Activated naive CD8-positive, alpha-beta T cell treated with anti-CD3 and anti-CD28 coated beads, Interleukin-2, amount 10 ng/mL, durations not matched to agents 7 days and 5 days (primary cell): ENCODE measurements around the gene FNBP1. TPM values are rescaled to one million over a fixed set of nuclear protein-coding genes. Genes with fewer than 3 reads are reported as not detected.
"Not testable (repeated sequence)": the region's sequence is repeated elsewhere in the genome, so short reads cannot be mapped to it uniquely, and the experiment has no call there.

ENCODE experiments used
- ATAC-seq: fragments of 150-1000 bp; cut with Tn5 transposase; one replicate; pipeline ENCODE4 v1.10.0; 2021; ENCODE audit warnings: low read depth, moderate library complexity
- POLR2A ChIA-PET: fragments of 350-600 bp; sonication (Branson Sonifier 250); formaldehyde crosslinking; loops from one replicate; lab custom pipeline; 2021; ENCODE audit warnings: antibody characterized with exemption; lab: Charles Lee
- DNase-seq: peaks from one replicate; pipeline ENCODE4 v3.0.0; 2021
- H3K27ac Mint-ChIP-seq: one replicate; pipeline ENCODE4 v1.8.0; 2022; ENCODE audit warnings: mild to moderate bottlenecking, mixed read lengths
- H3K27me3 Mint-ChIP-seq: one replicate; pipeline ENCODE4 v1.8.0; 2022; ENCODE audit warnings: mild to moderate bottlenecking, moderate library complexity, mixed read lengths
- H3K36me3 Mint-ChIP-seq: one replicate; pipeline ENCODE4 v1.8.0; 2021; ENCODE audit warnings: mild to moderate bottlenecking, mixed read lengths
- H3K4me1 Mint-ChIP-seq: one replicate; pipeline ENCODE4 v1.8.0; 2021; ENCODE audit warnings: mixed read lengths
- H3K4me3 Mint-ChIP-seq: one replicate; pipeline ENCODE4 v1.8.0; 2022; ENCODE audit warnings: mild to moderate bottlenecking, moderate library complexity, mixed read lengths
- H3K9me3 Mint-ChIP-seq: one replicate; pipeline ENCODE4 v1.8.0; 2021; ENCODE audit warnings: mixed read lengths
- total RNA-seq, 2 experiments: library from RNA; stranded (reverse); gene quantifications; one replicate each; pipeline ENCODE4 v1.2.3, GENCODE V29; 2021

FNBP1 gene
- total RNA-seq, 2 experiments from 2014 or later: 191 to 194 TPM

DNA sequence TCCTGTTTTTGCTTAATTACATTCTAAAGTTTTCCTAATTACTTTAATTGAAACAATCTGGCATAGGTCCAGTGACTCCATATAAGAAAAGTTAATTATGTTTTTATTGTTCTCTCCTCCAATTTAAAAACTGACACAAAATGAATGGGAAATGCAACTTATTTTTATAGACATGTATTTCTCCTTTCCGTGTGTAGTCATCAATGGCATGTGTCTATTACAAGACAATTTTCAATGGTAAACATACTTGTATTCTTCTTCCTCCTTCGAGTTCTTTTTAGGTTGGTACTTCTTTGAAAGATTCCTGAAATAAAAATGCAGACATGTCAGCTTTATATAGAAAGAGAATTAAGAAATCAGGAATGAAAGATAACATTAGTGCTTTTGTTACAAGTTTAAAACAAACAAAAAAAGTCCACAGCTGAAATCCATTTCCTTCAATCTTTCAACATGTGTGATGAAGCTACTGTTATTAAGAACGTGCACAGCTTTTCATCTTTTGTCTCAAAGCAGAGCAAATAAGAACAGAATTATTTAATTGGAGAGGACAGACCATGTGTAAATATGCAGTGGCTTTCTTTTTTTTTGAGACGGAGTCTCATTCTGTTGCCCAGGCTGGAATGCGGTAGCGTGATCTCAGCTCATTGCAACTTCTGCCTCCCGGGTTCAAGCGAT lies 63.8 kb downstream of the FNBP1 start:
- H3K27me3 Mint-ChIP-seq: no peaks in the 10 kb centered on the region
- no peak overlapping the region for H3K27ac Mint-ChIP-seq
- H3K4me1 Mint-ChIP-seq: peaks cover 10% of the 10 kb centered on the region
- no peaks in the 10 kb centered on the region for H3K9me3 Mint-ChIP-seq
- H3K36me3 Mint-ChIP-seq: peaks cover 23% of the 10 kb centered on the region
- H3K4me3 Mint-ChIP-seq: no peak overlapping the region
- DNase-seq (no peak), ATAC-seq (no peak)
- POLR2A ChIA-PET: no interaction called here

DNA sequence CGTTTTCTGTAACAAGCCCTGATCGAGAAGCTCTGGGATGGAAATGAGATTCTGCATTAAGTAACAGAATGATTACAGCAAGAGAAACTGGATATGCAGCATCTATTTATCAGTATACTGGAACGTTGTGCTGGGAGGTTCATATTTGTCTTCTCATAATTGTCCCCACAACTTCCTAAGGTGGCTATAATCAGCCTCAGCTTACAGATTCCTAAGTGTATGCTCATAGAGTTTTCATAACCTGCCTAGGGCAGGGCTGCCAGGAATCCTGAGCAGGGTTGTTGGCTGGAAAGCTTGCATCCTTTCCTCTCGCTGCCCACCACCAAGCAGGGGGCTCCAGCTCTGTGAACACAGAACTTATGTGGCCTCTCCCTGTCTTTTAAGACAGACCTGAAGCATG lies 70.2 kb downstream of the FNBP1 start:
- H3K4me1 Mint-ChIP-seq: peaks cover 16% of the 10 kb centered on the region
- no peaks in the 10 kb centered on the region for H3K9me3 Mint-ChIP-seq
- POLR2A ChIA-PET: interaction anchor here (0.7 to 1.0 kb wide), 4 partner anchors 9 to 1861 kb away, joined by 3 to 5 read pairs (median 3); no protein-coding TSS in a partner anchor
- no peak overlapping the region for H3K27ac Mint-ChIP-seq
- DNase-seq (no peak), ATAC-seq (no peak)
- H3K36me3 Mint-ChIP-seq: peaks cover 31% of the 10 kb centered on the region
- no peak overlapping the region for H3K4me3 Mint-ChIP-seq
- no peaks in the 10 kb centered on the region for H3K27me3 Mint-ChIP-seq

DNA sequence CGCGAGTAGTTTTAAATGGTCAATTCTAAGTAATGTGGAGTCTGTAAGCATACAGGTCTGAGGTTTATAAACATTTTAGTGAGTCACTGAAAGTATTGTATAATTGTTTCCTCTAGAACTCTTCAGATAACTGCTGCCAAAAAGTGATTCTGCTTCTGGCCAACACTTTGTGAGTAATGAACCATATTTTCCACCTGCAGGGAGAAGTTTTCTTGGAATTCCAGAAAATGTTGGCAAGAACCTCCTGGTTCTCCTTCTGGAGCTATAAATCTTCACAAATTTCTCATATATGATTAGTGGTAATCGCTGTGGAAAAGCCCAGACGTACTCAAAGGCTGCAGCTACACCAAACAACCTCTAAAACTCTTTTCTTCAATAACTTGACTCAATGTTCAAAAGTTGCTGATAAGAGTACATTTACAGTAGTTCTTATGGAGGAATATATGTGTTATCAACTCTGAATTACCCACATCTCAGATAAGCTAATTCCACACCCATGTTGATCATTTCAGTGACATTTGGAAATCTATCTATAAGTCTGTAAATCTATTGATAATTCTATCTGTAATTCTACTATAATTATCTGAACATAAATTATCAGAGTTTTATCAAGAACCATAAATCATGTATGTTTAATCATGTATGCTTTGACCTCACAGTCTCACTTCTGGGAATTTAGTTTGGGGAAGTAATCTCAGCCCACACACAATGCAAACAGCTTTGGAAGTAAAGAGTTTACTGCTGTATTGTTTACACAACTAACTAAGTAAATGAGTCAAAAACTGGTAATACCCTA lies 74.1 kb downstream of the FNBP1 start:
- Mint-ChIP-seq H3K9me3 (no peaks in the 10 kb centered on the region), H3K36me3 (peaks cover 40% of the 10 kb centered on the region), H3K27me3 (no peaks in the 10 kb centered on the region), H3K27ac (no peak overlapping the region), H3K4me1 (peaks cover 38% of the 10 kb centered on the region), H3K4me3 (no peak overlapping the region)
- POLR2A ChIA-PET: no interaction called here
- no peak for ATAC-seq
- DNase-seq: no peak

DNA sequence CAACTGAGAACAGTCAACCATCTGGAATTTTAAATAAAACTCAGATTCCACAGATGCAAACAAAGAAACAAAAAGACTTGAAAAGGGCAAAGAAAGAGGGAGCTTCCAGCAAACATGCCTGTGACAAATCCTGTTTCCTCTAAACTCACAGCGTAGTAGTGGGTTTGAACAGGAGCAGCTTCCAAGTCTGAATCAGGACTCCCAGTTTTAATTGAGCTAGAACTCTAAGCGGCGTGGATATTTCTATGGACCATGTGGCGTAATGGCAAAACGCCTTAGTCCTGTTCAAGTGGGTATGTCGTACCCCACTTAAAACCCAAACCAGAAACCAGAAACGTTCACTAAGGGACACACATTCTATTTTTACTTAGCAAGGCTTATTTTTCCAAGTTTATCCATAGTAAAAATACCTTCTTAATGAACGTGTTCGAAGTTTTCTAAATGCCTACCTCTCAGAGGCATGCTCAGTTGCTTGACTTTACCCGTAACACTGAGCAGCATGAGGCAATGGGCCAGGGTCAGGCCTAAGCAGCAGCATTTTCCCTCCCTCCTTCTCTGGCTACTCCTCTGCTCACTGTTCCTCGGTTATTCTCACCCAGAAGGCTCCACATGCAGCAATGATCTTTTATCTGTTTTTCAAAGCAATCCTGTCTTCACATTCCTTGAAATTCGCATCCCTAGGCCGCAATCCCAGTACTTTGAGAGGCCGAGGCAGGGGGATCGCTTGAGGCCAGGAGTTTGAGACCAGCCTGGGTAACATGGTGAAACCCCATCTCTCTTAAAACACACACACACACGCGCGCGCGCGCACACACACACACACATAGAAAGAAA lies 77.9 kb downstream of the FNBP1 start:
- Mint-ChIP-seq H3K4me3 (peak overlapping the region; percentile 25), H3K27me3 (no peaks in the 10 kb centered on the region), H3K36me3 (peaks cover 43% of the 10 kb centered on the region), H3K27ac (peak overlapping the region; percentile 98), H3K9me3 (no peaks in the 10 kb centered on the region), H3K4me1 (peaks cover 58% of the 10 kb centered on the region)
- ATAC-seq (no peak), DNase-seq (no peak)
- POLR2A ChIA-PET: interaction anchor here (1.4 to 3.3 kb wide), 6 partner anchors 70 to 96 kb away, joined by 8 to 25 read pairs (median 11); partner anchors contain the start of genes FNBP1 and GPR107

DNA sequence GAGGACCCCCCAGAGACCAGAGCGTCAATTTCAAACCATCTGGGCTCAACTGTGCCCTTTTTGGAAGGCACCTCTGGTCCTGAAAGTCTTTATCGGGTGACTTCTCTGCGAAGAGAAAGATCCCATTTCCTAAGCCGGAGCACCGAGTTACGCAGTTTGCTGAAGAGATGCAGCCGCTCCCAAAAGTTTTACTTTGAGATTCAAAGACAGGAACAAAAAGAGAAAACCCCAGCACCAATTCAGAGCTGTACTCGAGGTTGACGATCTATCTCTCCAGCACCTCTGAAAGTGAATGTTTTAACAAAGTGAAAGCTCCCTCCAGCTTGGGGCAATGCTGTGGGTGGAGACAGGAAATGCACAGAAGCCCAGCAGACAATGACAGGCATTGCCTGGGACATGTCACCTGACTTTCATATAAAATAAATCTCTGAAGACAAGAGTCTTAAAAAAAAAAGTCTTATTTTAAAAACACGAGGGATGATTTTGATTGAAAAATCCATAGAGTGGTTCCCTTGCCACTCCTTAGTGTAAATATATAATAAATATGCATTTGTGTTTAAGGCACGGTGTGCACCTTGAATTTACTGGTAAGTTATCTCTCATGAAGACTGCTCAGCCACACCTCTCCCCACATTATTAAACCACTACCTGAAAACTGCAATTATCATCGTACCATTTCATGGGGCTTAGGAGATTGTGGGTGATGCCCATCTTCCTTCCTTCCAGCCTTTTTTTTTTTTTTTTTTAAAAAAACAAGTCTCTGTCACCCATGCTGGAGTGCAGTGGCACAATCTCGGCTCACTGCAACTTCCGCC lies 79.9 kb downstream of the FNBP1 start:
- ATAC-seq: peak; percentile 97
- H3K27ac Mint-ChIP-seq: peak overlapping the region; percentile 98
- H3K4me1 Mint-ChIP-seq: peaks cover 52% of the 10 kb centered on the region
- peak; percentile 49 for DNase-seq
- H3K27me3 Mint-ChIP-seq: no peaks in the 10 kb centered on the region
- no peaks in the 10 kb centered on the region for H3K9me3 Mint-ChIP-seq
- peak overlapping the region; percentile 86 for H3K4me3 Mint-ChIP-seq
- H3K36me3 Mint-ChIP-seq: peaks cover 41% of the 10 kb centered on the region
- POLR2A ChIA-PET: interaction anchor here (1.0 to 3.3 kb wide), 14 partner anchors 10 to 94 kb away, joined by 3 to 25 read pairs (median 9); partner anchors contain the start of genes FNBP1 and GPR107

DNA sequence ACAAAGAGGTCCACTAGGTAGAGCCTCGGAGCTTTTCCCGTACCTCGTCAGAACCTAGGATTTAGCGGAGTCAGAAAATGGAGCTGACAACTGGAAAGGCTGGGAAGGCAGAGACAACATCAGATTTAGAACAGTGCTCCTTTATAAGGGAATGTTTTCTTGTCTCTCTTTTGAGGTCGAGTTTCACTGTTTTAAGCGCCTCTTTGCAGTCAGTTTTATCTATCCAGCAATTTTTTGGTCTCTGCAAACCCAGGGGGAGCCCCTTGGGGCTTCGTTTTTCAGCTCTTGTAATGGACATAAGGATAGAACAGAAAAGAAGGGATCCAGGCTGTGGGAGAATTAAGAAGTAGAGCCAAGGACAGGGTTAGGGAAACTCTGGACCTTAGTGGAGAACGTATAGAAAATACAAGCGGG lies 80.5 kb downstream of the FNBP1 start:
- Mint-ChIP-seq H3K27me3 (no peaks in the 10 kb centered on the region), H3K9me3 (no peaks in the 10 kb centered on the region), H3K4me1 (peaks cover 58% of the 10 kb centered on the region), H3K4me3 (peak overlapping the region; percentile 86), H3K36me3 (peaks cover 47% of the 10 kb centered on the region), H3K27ac (peak overlapping the region; percentile 98)
- POLR2A ChIA-PET: interaction anchor here (0.6 to 3.3 kb wide), 12 partner anchors 14 to 93 kb away, joined by 3 to 19 read pairs (median 8); partner anchors contain the start of genes FNBP1 and GPR107
- ATAC-seq (no peak), DNase-seq (no peak)

DNA sequence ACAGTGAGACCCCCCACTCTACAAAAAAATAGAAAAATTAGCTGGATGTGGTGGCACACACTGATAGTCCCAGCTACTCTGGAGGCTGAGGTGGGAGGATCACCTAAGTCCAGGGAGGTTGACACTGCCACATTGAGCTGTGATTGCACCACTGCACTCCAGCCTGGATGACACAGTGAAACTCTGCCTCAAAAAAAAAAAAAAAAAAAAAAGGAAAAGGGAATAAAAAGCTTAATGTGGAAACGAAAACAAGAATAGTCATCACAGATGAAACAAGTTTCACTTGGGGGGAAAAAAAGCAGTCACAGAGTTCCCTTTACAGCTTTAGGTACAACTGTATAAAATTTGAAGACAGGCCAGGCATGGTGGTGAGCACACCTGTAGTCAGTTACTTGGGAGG lies 84.2 kb downstream of the FNBP1 start:
- DNase-seq (no peak), ATAC-seq (no peak)
- Mint-ChIP-seq H3K36me3 (peaks cover 41% of the 10 kb centered on the region), H3K9me3 (no peaks in the 10 kb centered on the region), H3K27me3 (no peaks in the 10 kb centered on the region), H3K27ac (no peak overlapping the region), H3K4me3 (no peak overlapping the region), H3K4me1 (peaks cover 45% of the 10 kb centered on the region)
- POLR2A ChIA-PET: interaction anchor here (1.0 kb wide), 1 partner anchor 36 kb away, joined by 3 read pairs; no protein-coding TSS in a partner anchor

DNA sequence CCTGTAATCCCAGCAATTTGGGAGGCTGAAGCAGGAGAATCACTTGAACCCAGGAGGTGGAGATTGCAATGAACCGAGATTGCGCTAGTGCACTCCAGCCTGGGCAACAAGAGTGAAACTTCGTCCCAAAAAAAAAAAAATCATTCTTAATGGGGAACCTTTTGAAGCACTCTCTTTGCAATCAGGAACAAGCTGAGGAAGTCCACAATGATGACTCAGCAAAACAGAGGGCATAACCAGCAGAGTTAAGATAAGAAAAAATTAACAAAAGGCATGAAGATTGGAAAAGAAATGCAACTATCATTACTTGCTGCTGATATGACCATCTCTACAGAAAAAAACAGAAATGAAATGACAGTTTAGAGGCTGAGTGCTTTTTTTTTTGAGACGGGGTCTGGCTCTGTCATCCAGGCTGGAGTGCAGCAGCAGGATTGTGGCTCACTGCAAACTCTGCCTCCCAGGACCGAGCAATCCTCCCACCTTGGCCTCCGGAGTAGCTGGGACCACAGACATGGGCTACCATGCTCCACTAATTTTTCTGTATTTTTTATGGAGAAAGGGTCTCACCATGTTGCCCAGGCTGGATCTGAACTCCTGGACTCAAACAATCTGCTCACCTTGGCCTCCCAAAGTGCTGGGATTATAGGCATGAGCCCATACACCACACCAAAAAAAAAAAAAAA lies 88.0 kb downstream of the FNBP1 start:
- no peak for ATAC-seq
- POLR2A ChIA-PET: interaction anchor here (0.9 to 2.9 kb wide), 3 partner anchors 10 to 88 kb away, joined by 3 to 12 read pairs (median 3); partner anchors contain the start of gene FNBP1
- Mint-ChIP-seq H3K4me3 (no peak overlapping the region), H3K36me3 (peaks cover 39% of the 10 kb centered on the region), H3K4me1 (peaks cover 23% of the 10 kb centered on the region), H3K27ac (peak overlapping the region; percentile 59), H3K9me3 (no peaks in the 10 kb centered on the region), H3K27me3 (no peaks in the 10 kb centered on the region)
- no peak for DNase-seq

DNA sequence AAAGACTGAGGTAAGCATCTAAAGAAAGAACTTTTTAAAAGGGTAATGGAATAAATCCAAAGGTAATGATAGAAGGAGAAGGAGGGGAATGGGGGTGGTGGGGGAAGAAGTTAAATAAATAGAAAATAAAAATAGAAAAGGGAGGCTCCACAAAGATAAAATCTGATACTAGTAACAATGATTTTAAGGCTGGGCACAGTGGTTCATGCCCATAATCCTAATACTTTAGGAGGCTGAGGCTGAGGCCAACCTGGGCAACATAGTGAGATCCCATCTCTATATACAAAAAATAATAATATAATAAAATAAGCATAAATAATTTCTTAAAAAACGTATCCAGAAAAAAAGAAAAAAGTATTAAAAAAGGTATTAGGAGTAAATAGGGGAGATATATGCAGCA lies 89.3 kb downstream of the FNBP1 start:
- Mint-ChIP-seq H3K4me1 (peaks cover 23% of the 10 kb centered on the region), H3K27ac (no peak overlapping the region), H3K4me3 (no peak overlapping the region), H3K9me3 (no peaks in the 10 kb centered on the region), H3K27me3 (no peaks in the 10 kb centered on the region), H3K36me3 (peaks cover 42% of the 10 kb centered on the region)
- no peak for DNase-seq
- POLR2A ChIA-PET: no interaction called here
- ATAC-seq: no peak

DNA sequence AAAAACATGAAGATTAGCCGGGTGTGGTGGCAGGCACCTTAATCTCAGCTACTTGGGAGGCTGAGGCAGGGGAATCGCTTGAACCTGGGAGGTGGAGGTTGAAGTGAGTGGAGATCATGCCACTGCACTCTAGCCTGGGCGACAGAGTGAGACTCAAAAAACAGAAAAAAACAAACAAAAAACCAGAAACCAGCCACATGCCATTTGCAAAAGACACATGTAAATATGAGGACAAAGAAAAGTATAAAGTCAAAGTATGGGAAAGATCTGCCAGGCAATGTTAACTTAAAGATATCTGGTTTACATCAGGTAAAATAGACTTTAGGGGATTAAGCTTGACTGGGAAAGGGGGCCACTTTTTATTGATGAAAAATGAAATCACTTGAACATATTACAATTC lies 90.7 kb downstream of the FNBP1 start:
- peaks cover 35% of the 10 kb centered on the region for H3K36me3 Mint-ChIP-seq
- ATAC-seq (no peak), DNase-seq (no peak)
- POLR2A ChIA-PET: no interaction called here
- H3K4me1 Mint-ChIP-seq: peaks cover 16% of the 10 kb centered on the region
- no peaks in the 10 kb centered on the region for H3K27me3 Mint-ChIP-seq
- H3K9me3 Mint-ChIP-seq: no peaks in the 10 kb centered on the region
- H3K4me3 Mint-ChIP-seq: no peak overlapping the region
- H3K27ac Mint-ChIP-seq: no peak overlapping the region

DNA sequence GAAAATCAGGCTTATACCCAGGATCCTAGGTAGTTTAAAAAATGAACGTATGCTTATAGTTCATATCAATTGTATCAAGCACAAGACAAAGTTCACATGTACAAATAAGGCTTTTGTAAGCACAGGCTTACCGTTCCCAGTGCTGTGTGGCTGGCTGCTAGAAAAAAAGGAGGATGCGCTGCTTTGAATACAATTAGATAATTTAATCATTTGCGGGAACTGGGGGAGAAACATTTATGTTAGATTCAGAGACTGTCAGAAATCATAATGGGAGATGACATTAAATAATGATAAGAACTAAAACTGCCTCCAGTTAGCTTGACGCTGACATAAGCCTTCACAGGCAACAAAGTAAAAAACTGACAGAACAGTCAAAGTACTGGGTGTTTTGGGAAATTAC lies 93.2 kb downstream of the FNBP1 start:
- Mint-ChIP-seq H3K4me3 (no peak overlapping the region), H3K36me3 (peaks cover 32% of the 10 kb centered on the region), H3K27ac (no peak overlapping the region), H3K9me3 (no peaks in the 10 kb centered on the region), H3K27me3 (no peaks in the 10 kb centered on the region), H3K4me1 (peaks cover 23% of the 10 kb centered on the region)
- POLR2A ChIA-PET: interaction anchor here (0.8 to 2.1 kb wide), 3 partner anchors 8 to 117 kb away, joined by 3 to 7 read pairs (median 3); no protein-coding TSS in a partner anchor
- ATAC-seq (no peak), DNase-seq (no peak)

DNA sequence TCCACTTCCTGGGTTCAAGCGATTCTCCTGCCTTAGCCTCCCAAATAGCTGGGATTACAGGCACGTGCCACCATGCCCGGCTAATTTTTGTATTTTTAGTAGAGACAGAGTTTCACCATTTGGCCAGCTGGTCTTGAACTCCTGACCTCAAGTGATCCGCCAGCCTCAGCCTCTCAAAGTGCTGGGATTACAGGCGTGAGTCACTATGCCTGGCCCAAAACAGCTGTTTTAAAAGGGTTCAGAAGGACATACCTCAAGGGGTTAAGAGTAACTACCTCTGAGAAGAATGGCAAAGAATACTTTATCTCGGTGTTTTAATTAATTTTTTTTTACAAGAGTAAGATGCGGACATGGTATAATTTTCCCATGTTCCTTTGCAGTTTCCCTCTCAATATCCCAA lies 94.4 kb downstream of the FNBP1 start:
- H3K4me3 Mint-ChIP-seq, H3K27me3 Mint-ChIP-seq, H3K27ac Mint-ChIP-seq, ATAC-seq, H3K9me3 Mint-ChIP-seq, DNase-seq: not testable (repeated sequence)
- Mint-ChIP-seq H3K4me1 (peaks cover 29% of the 10 kb centered on the region), H3K36me3 (peaks cover 43% of the 10 kb centered on the region)
- POLR2A ChIA-PET: interaction anchor here (0.6 to 2.1 kb wide), 2 partner anchors 9 to 14 kb away, joined by 3 to 7 read pairs; no protein-coding TSS in a partner anchor
